IPS DF 6.9 (cell line): ENCODE measurements around the gene IFI27L2.

Experiments used
- DNase-seq: peaks from one replicate; pipeline ENCODE4 v3.0.0-alpha.2; 2013; ENCODE audit warnings: low read depth, low spot score
- H3K27ac ChIP-seq: one replicate; pipeline ENCODE4 v1.5.1; 2013; ENCODE audit warnings: low read length, control low read depth
- H3K27me3 ChIP-seq: 2 replicates; pipeline ENCODE4 v1.6.1; 2013; ENCODE audit warnings: mild to moderate bottlenecking, low read length; ENCODE audit not compliant: control insufficient read depth, insufficient read depth
- H3K36me3 ChIP-seq: 2 replicates; pipeline ENCODE4 v1.6.1; 2013; ENCODE audit warnings: low read length; ENCODE audit not compliant: control insufficient read depth, insufficient read depth
- H3K4me1 ChIP-seq: 2 replicates; pipeline ENCODE4 v1.6.1; 2013; ENCODE audit warnings: low read length; ENCODE audit not compliant: control insufficient read depth, insufficient read depth
- H3K4me3 ChIP-seq: 2 replicates; pipeline ENCODE4 v1.5.1; 2013; ENCODE audit warnings: mild to moderate bottlenecking, low read length
- H3K9me3 ChIP-seq: 2 replicates; pipeline ENCODE4 v1.6.1; 2013; ENCODE audit warnings: low read length, inconsistent platforms; ENCODE audit not compliant: control insufficient read depth, insufficient read depth
- WGBS: extraction: QIAGEN DNeasy Blood & Tissue Kit; methylation state at CpG from one replicate; pipeline ENCODE4 v1.1.7; 2013; ENCODE audit warnings: mixed read lengths, missing lambda C conversion rate; ENCODE audit not compliant: insufficient read length, insufficient coverage; 5-methylcytosine and 5-hydroxymethylcytosine counted together

IFI27L2 gene

GRCh38 chr14:94129111-94129757 lies at the start of gene IFI27L2:
Gene IFI27L2 (minus strand): TSS chr14:94129604. CDS start chr14:94129564, 40 bp downstream.
- Histone ChIP-seq H3K27ac (no peak within 1 kb of the TSS), H3K4me3 (peak within 1 kb of the TSS; percentile 69; the same call in 1 of the 2 replicates), H3K9me3 (no peaks in the 10 kb centered on the region), H3K27me3 (no peaks in the 10 kb centered on the region), H3K36me3 (no peaks in the 10 kb centered on the region), H3K4me1 (no peaks in the 10 kb centered on the region)
- DNase-seq = no peak
- no CpG with 5 or more reads among the region's 27 CpGs for WGBS

GRCh38 chr14:94177806-94178205 lies 48.4 kb upstream of the IFI27L2 start:
- Histone ChIP-seq H3K4me1 (no peaks in the 10 kb centered on the region; the same call in 1 of the 2 replicates), H3K36me3 (no peaks in the 10 kb centered on the region), H3K4me3 (no peak overlapping the region), H3K9me3 (no peaks in the 10 kb centered on the region), H3K27ac (no peak overlapping the region), H3K27me3 (no peaks in the 10 kb centered on the region)
- no CpG with 5 or more reads among the region's 1 CpG for WGBS
- no peak for DNase-seq

GRCh38 chr14:94176808-94177207 lies 47.4 kb upstream of the IFI27L2 start:
- Histone ChIP-seq H3K4me1 (no peaks in the 10 kb centered on the region; the same call in 1 of the 2 replicates), H3K36me3 (no peaks in the 10 kb centered on the region), H3K4me3 (no peak overlapping the region), H3K27me3 (no peaks in the 10 kb centered on the region), H3K9me3 (no peaks in the 10 kb centered on the region), H3K27ac (no peak overlapping the region)
- no peak for DNase-seq
- no CpG with 5 or more reads among the region's 3 CpGs for WGBS

- no peaks in the 10 kb centered on the region for H3K9me3 ChIP-seq
- H3K27me3 ChIP-seq = no peaks in the 10 kb centered on the region
- no peak for DNase-seq
- H3K36me3 ChIP-seq = no peaks in the 10 kb centered on the region
- H3K4me3 ChIP-seq = peak overlapping the region; percentile 42; the same call in 1 of the 2 replicates
- no CpG with 5 or more reads among the region's 7 CpGs for WGBS
- no peak overlapping the region for H3K27ac ChIP-seq
- no peaks in the 10 kb centered on the region; the same call in 1 of the 2 replicates for H3K4me1 ChIP-seq
Measured at GRCh38 chr14:94175747-94176146, 46.3 kb upstream of the IFI27L2 start.

- no peaks in the 10 kb centered on the region for H3K36me3 ChIP-seq
- no peaks in the 10 kb centered on the region for H3K27me3 ChIP-seq
- no peak for DNase-seq
- H3K27ac ChIP-seq = no peak overlapping the region
- no CpG with 5 or more reads among the region's 30 CpGs for WGBS
- peak overlapping the region; percentile 42 for H3K4me3 ChIP-seq
- no peaks in the 10 kb centered on the region for H3K9me3 ChIP-seq
- no peaks in the 10 kb centered on the region; the same call in 1 of the 2 replicates for H3K4me1 ChIP-seq
Measured at GRCh38 chr14:94175011-94175745, 45.8 kb upstream of the IFI27L2 start.

GRCh38 chr14:94174604-94175010 lies 45.2 kb upstream of the IFI27L2 start:
- Histone ChIP-seq H3K27ac (no peak overlapping the region), H3K4me1 (no peaks in the 10 kb centered on the region; the same call in 1 of the 2 replicates), H3K4me3 (peak overlapping the region; percentile 42), H3K9me3 (no peaks in the 10 kb centered on the region), H3K36me3 (no peaks in the 10 kb centered on the region), H3K27me3 (no peaks in the 10 kb centered on the region)
- no CpG with 5 or more reads among the region's 39 CpGs for WGBS
- no peak for DNase-seq

GRCh38 chr14:94173885-94174603 lies 44.6 kb upstream of the IFI27L2 start, which contains the start of gene PPP4R4:
Gene PPP4R4 (plus strand): TSS chr14:94174322. CDS start chr14:94174466, 144 bp downstream.
- WGBS = no CpG with 5 or more reads among the region's 84 CpGs
- no peak within 1 kb of the TSS for H3K27ac ChIP-seq
- peak within 1 kb of the TSS; percentile 98 for H3K4me3 ChIP-seq
- H3K36me3 ChIP-seq = no peaks in the 10 kb centered on the region
- H3K27me3 ChIP-seq = no peaks in the 10 kb centered on the region
- DNase-seq = no peak
- H3K9me3 ChIP-seq = no peaks in the 10 kb centered on the region
- H3K4me1 ChIP-seq = no peaks in the 10 kb centered on the region; the same call in 1 of the 2 replicates

- Histone ChIP-seq H3K27me3 (no peaks in the 10 kb centered on the region), H3K4me1 (no peaks in the 10 kb centered on the region; the same call in 1 of the 2 replicates), H3K4me3 (peak overlapping the region; percentile 98), H3K9me3 (no peaks in the 10 kb centered on the region), H3K27ac (no peak overlapping the region), H3K36me3 (no peaks in the 10 kb centered on the region)
- DNase-seq = no peak
- no CpG with 5 or more reads among the region's 20 CpGs for WGBS
Measured at GRCh38 chr14:94173471-94173884, 44.1 kb upstream of the IFI27L2 start.

GRCh38 chr14:94172545-94172944 lies 43.1 kb upstream of the IFI27L2 start:
- H3K4me3 ChIP-seq = no peak overlapping the region
- DNase-seq = no peak
- no CpG with 5 or more reads among the region's 5 CpGs for WGBS

GRCh38 chr14:94171208-94171607 lies 41.8 kb upstream of the IFI27L2 start:
- no peaks in the 10 kb centered on the region for H3K27me3 ChIP-seq
- no peaks in the 10 kb centered on the region for H3K36me3 ChIP-seq
- no peak overlapping the region for H3K27ac ChIP-seq
- H3K4me3 ChIP-seq = no peak overlapping the region
- no peaks in the 10 kb centered on the region for H3K9me3 ChIP-seq
- no peaks in the 10 kb centered on the region for H3K4me1 ChIP-seq
- no peak for DNase-seq
- no CpG with 5 or more reads among the region's 3 CpGs for WGBS

More at GRCh38 chr14:94172545-94172944, 43.1 kb upstream of the IFI27L2 start:
- no peaks in the 10 kb centered on the region for H3K4me1 ChIP-seq
- no peak overlapping the region for H3K27ac ChIP-seq
- no peaks in the 10 kb centered on the region for H3K9me3 ChIP-seq
- no peaks in the 10 kb centered on the region for H3K27me3 ChIP-seq
- no peaks in the 10 kb centered on the region for H3K36me3 ChIP-seq
